ENCODE results near the gene TRAF3.

The TRAF3 gene

GRCh38 chr14:102776761-102777710 is at the start of gene TRAF3:
TRAF3 (plus strand) TSS chr14:102777449; CDS start chr14:102870202, 92,753 bp downstream.
- DNase-seq = peak; percentile 41

DNA sequence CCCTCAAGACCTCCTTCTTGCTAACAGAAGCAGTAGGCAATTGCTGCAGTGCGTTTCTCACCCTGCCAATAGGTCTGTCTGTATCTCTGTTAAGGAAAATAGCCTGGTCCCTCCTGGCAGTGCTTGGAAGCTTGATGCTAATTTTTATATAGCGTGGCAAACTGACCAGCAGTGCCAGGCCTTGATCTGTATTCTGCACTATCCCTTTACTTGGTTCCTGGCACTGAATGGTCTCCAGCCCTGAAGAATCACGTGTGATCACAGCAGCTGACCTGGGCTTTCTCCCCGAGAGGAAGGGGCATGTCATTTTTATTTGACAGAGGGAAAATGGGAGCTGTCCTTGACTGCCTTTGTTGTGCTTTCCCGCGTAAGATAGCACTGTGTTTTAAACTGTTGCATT is 48.7 kb upstream of the TRAF3 start:
- DNase-seq = no peak

DNA sequence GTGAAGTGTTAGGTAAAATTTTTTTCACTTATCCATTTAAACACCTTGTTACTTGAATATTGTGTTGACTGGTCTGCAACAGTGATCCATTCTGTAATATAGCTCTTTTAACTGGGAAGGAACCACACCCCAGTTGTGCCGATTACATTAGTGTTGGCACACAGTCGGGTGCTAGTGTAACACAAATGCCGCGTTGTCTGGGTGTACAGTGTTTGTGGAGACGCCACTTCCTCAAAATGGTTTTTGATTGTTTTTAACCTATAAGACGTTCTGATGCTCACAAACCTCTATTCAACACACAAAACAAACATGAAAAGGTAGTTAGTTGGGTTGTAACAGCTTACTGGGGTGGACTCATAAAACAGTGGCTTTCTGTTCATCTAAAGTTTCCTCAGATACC is 48.0 kb upstream of the TRAF3 start:
- no peak for DNase-seq

DNA sequence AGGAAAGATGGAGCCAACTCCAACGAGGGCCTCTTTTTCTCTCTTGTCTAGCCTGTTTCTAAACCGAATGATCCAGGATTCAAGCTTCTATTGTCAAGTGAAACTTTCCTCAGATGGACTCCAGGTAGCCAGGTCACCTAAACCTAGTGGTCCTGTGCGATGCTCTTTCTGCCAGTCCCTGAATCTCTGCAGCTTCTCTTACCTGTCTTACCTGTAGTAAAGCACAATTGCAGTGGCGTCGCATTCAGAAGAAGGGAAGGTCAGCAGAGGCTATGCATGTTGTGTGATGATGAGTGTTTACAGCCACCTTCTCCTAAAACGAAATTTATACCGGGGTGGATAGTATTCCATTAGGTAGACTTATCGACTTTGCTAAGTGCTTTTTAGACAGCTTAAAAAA is 47.4 kb upstream of the TRAF3 start:
- no peak for DNase-seq

GRCh38 chr14:102731101-102731870 is 46.0 kb upstream of the TRAF3 start:
- no peak for DNase-seq

DNA sequence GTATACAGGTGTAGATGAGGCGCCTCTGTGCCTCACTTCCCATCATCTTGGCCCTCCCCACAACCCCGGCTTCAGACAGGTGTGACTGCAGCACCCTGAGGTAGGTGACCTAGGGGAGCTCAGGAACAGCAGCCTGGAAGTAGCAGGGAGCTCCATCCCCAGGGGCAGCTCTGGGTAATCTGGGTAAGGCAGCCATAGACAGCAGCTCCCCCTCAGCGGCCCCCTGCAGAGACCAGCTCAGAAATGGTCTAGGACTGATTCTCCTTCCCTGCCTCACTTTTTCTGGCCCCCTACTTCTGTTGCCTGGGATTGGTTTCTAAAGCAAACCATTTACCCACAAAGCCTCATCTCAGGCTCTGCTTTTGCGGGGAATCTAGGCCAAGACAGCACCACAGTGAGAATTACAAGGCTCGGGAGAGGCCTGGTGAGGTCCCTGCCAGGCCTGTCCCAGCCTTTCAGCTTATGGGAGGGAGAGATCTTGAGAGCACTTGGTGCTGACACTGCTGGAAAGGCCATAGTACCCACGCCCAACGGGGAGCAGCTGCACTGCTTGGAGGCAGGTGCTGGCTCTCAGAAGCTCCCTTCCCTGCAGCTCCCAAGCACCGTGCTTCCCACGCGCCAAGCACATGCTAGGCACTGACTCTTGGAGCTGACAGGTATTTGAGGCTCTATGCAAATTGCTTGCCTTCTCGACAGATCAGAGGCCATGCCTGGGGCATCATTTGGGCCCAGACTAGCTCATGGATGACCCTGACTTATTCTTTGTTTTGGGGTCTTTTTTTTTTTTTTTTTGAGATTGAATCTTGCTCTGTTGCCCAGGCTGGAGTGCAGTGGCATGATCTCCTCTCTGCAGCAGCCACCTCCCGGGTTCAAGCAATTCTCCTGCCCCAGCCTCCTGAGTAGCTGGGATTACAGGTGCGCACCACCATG is 45.1 kb upstream of the TRAF3 start:
- peak; percentile 75 for DNase-seq

DNA sequence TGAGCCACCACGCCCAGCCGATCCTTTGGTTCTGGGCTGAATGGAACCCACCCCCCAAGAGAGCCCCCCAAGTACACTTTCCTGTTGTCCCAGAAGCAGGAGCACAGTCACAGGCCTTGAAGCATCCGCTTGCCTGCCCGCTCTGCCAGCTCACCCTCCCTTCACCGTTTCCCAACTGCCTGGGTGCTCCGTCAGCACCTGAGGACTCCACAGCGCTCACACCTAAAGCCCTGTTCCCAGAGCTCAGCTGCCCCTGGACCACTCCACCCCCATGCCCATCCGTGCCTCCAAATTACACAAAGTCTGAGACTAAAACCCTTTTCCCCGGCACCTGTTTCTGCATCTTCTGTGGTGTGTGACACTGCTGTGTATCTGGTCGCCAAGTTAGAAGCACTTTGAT is 44.3 kb upstream of the TRAF3 start:
- no peak for DNase-seq

DNA sequence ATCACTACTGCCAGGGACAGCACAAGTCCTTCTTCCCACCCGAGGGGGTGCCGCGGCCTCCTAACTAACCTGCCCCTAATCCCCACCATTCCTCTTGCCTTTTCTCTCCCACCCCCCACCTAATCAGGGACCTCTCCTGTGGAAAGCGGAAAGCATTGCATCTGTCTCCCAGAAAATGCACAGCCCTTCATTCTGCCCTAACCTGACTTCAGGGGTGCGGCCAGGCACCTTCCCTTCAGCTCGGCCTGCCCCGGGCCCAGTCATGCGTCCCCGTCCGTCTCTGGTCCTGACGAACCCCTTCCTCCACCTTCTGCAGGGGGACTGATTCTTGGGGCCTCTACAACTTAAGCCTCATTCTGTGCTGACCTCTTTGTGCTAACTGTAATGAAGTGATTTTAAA is 43.9 kb upstream of the TRAF3 start:
- no peak for DNase-seq

GRCh38 chr14:102734436-102734835 is 42.8 kb upstream of the TRAF3 start:
- DNase-seq = no peak

DNA sequence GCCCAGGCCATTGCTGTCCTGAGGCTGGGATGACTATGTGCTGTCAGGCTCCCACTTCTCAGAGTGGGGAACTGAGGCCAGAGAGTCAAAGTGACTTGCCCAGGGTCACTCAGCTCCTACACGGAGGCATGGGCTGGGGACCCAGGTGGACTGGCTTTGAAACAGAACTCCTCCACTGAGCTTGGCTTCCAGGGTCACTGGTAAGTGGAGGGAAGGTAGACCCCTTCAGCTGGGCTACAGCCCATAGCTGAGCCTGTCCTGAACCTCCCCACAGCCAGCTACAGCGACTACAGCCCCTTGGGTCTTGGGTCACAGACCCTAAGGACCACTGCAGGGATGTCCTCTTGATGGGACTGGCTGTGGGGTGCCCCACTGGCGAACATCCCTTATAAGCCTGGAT is 40.3 kb upstream of the TRAF3 start:
- DNase-seq = no peak

GRCh38 chr14:102737402-102738372 is 39.6 kb upstream of the TRAF3 start:
- DNase-seq = no peak

GRCh38 chr14:102738373-102739189 is 38.7 kb upstream of the TRAF3 start:
- no peak for DNase-seq

DNA sequence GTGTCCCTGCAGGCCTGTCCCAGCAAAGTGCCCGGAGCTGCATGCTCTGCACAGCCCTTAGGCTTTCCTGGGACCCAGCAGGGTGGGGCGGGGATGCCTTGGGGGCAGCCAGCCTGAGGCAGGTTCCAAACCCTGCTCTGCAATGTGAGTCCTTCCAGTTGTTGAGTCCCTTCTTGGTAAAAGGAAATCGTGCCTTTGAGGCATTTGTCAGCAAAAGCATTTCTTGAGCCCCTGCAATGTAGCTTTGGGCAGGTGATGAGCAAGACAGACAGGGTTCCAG is 38.1 kb upstream of the TRAF3 start:
- DNase-seq = no peak

DNA sequence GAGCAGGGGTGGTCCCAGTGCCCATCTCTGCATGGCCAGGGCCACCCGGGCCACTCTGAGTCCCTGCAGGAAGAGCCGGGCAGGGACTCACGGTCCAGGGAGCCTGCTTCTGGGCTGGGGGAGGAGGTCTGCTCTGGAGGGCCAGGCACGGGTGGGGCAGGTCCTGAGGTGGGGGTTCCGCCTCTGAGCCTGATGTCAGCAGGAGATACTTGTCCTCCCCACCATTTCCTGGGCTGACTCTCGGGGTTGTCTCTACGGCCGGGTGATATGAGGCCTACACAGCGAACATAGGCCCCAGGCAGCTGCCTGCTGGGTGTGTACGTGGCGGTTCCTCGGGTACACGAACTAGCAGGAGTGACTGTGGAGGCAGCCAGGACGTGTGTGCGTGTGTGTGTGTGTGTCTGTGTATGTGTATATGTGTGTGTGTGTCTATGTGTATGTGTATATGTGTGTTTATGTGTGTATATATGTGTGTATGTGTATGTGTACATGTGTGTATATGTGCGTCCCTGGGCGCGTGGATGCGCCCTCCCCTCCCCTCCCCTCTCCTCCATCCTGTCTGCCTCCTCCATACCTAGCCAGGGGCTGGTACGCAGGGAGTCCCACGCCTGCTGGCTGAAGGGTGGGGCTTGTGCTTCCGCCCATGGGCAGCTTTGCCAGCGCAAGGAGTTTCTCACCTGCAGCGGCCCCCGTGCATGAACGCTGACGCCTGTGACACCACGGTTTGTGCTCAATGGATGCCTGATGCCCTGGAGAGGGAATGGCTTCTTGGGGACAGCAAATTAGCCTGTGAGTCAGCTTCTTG is 30.4 kb upstream of the TRAF3 start:
- no peak for DNase-seq

GRCh38 chr14:102748806-102749205 is 28.4 kb upstream of the TRAF3 start:
- DNase-seq = no peak

DNA sequence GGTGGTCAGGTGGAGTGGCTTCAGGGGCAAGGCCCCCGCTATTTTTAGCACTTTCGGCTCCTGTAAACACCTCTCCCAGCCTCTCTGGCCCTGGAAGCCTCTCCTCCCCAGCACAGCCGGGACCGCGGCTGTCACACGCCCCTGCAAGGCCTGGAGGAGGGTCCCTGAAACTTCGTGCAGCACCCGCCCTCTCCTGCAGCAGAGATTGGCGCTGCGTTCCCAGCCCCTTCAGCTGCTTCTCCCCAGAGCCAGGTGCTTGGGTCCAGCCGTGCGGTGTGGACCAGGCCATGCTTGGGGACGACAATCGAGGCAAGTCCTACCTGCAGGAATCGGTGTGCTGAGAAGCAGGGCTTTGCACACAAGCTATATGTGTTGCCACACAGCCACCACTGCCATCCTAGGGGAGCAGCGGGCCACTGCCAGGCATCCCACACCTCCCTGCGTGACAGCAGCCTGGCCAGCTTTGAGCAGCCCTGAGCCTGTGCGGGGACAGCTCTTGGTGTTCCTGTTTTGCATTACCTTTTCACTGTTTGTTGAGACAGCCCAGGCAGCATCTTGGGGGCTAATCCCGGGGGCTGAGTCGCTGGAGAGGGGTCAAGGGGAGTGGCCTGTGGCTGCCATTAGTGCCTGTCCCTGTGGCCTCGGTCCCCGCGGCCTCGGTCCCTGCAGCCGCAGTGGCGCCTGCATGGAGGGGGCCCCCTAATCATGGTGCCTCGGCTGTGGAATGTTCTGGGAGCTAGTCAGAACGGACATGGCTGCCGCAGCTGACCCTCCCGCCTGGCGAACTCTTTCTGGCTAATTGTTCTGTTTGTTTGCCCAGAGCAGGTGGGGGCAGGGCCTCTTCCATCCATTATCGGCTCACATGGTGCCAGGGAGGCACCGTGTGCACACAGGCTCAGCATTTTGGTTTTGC is 27.6 kb upstream of the TRAF3 start:
- DNase-seq = peak; percentile 96

GRCh38 chr14:102750376-102750775 is 26.9 kb upstream of the TRAF3 start:
- DNase-seq = no peak

DNA sequence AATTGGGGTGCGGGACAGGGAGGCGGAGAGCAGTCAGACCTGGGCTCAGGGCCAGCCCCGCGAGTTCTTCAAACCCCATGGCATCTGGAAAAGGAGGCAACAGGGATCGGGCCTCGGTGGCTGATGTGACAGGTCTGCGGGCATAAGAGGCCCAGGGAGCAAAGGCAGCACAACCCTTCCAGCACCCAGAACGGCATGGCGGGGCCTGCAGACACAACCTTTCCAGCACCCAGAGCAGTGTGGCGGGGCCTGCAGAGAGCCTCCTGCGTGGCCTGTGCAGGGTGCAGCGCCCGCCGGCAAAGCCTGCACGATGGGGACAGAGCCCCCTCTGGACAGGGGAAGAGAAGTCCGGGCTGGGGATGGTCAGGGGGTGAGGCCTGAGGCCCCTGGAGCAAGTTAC is 26.2 kb upstream of the TRAF3 start:
- peak; percentile 26 for DNase-seq

DNA sequence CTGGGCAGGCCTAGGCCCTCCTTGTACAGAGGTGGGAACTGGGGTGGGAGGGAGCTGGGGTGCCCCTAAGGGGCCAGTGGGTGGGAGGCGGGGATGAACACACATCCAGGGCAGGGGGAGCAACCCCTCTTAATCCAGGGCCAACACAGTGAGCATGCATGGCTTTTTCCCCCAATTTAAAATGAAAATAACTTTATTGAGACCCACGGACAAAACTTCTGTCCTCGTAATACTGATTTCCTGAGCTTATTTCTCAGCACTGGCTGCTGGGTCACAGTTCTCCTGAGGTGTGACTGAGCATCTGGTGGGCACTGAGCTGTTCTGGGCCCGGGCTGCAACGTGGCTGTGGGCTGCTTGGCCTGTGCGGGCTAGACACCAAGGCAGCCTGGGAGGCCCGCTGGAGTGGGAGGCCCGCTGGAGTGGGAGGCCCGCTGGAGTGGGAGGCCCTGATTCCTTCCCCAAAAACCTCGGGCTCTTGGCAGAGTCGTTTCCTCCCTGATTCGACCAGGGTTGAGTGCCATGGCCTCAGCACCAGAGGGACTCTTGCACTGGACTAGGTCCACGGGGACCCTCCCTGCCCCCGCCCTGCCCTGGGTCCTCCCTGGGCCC is 24.9 kb upstream of the TRAF3 start:
- DNase-seq = no peak
